Smooth muscle cell (in vitro differentiated cells): ENCODE results near the gene POU6F2. TPM values are rescaled to one million over a fixed set of nuclear protein-coding genes. Genes with fewer than 3 reads are reported as not detected.

Experiments used
- DNase-seq: peaks from one replicate; lab custom pipeline; 2025; ENCODE audit not compliant: unreplicated experiment; lab: John Stamatoyannopoulos, UW
- H2AFZ ChIP-seq: fragments of 200-600 bp; sonication (generic); 2 replicates; pipeline ENCODE4 v1.6.0; 2016; ENCODE audit warnings: antibody characterized with exemption, low read depth, mild to moderate bottlenecking
- H3F3A ChIP-seq: fragments of 200-600 bp; sonication (generic); 2 replicates; pipeline ENCODE4 v1.6.0; 2017; ENCODE audit warnings: antibody characterized with exemption, low read depth
- H3K27ac ChIP-seq: fragments of 200-600 bp; sonication (generic); 2 replicates; pipeline ENCODE4 v1.5.1; 2016; ENCODE audit warnings: low read depth, mild to moderate bottlenecking
- H3K27me3 ChIP-seq: fragments of 200-600 bp; sonication (generic); 2 replicates; pipeline ENCODE4 v1.6.1; 2016; ENCODE audit warnings: low read depth, mild to moderate bottlenecking
- H3K36me3 ChIP-seq: fragments of 200-600 bp; sonication (generic); 2 replicates; pipeline ENCODE4 v1.5.1; 2016; ENCODE audit warnings: low read depth
- H3K4me1 ChIP-seq: fragments of 200-600 bp; sonication (generic); 2 replicates; pipeline ENCODE4 v1.5.1; 2016; ENCODE audit warnings: low read depth
- H3K4me2 ChIP-seq: fragments of 200-600 bp; sonication (generic); 2 replicates; pipeline ENCODE4 v1.6.0; 2016; ENCODE audit warnings: mild to moderate bottlenecking
- H3K4me3 ChIP-seq: fragments of 200-600 bp; sonication (generic); 2 replicates; pipeline ENCODE4 v1.5.1; 2016; ENCODE audit warnings: mild to moderate bottlenecking
- H3K79me2 ChIP-seq: fragments of 200-600 bp; sonication (generic); 2 replicates; pipeline ENCODE4 v1.6.0; 2016; ENCODE audit warnings: low read depth, mild to moderate bottlenecking
- H3K9ac ChIP-seq: fragments of 200-600 bp; sonication (generic); 2 replicates; pipeline ENCODE4 v1.6.0; 2016; ENCODE audit warnings: low read depth
- H3K9me3 ChIP-seq: fragments of 200-600 bp; sonication (generic); replicated peaks from 2 replicates; pipeline ENCODE4 v1.5.1; 2016; ENCODE audit warnings: low read depth
- H4K20me1 ChIP-seq: fragments of 200-600 bp; sonication (generic); 2 replicates; pipeline ENCODE4 v1.6.0; 2016; ENCODE audit warnings: low read depth
- CTCF ChIP-seq: fragments of 200-600 bp; sonication (generic); IDR thresholded peaks from 2 replicates; pipeline ENCODE4 v1.5.1; 2017; ENCODE audit warnings: borderline replicate concordance, mild to moderate bottlenecking, antibody characterized with exemption; ENCODE audit not compliant: insufficient read depth, poor library complexity, severe bottlenecking
- WGBS: methylation state at CpG from one replicate; pipeline ENCODE4 v1.1.7; 2016; ENCODE audit warnings: low lambda C conversion rate; 5-methylcytosine and 5-hydroxymethylcytosine counted together
- polyA plus RNA-seq: library from polyadenylated mRNA; unstranded; fragments of >200 nt; fragmentation: Nextera tagmentation; extraction: Ambion mirVana; gene quantifications from 2 replicates; pipeline ENCODE4 v1.2.1, GENCODE V29; 2016
- total RNA-seq: library from RNA; depleted of rRNA; stranded (reverse); fragments of >200 nt; gene quantifications from 2 replicates; pipeline ENCODE4 v1.2.3, GENCODE V29; 2014

Gene POU6F2
- total and polyA plus RNA-seq, 2 experiments from 2014 or later = 1.2 TPM

- no peak for TF ChIP-seq CTCF
- Histone ChIP-seq H3K9ac (no peak overlapping the region), H3K79me2 (no peaks in the 10 kb centered on the region)
Observed at GRCh38 chr7:38951213-38951612, 26.5 kb upstream of the POU6F2 start.

GRCh38 chr7:38953227-38953626 is 24.5 kb upstream of the POU6F2 start:
- Histone ChIP-seq H3K27me3 (no peaks in the 10 kb centered on the region), H3K9ac (no peak overlapping the region), H2AFZ (no peak overlapping the region), H3K27ac (no peak overlapping the region), H3K4me1 (peaks cover 4% of the 10 kb centered on the region), H3F3A (no peaks in the 10 kb centered on the region), H3K36me3 (no peaks in the 10 kb centered on the region), H3K4me3 (no peak overlapping the region), H4K20me1 (no peaks in the 10 kb centered on the region), H3K9me3 (no peaks in the 10 kb centered on the region), H3K4me2 (no peak overlapping the region), H3K79me2 (no peaks in the 10 kb centered on the region)
- no peak for DNase-seq
- TF ChIP-seq CTCF = no peak
- WGBS = 96% methylated on average over 1 of the region's 1 CpG

More at GRCh38 chr7:38951213-38951612, 26.5 kb upstream of the POU6F2 start:
- H2AFZ ChIP-seq = peak overlapping the region; percentile 1
- H3K9me3 ChIP-seq = no peaks in the 10 kb centered on the region
- DNase-seq = no peak
- no peak overlapping the region for H3K4me3 ChIP-seq
- H3K27ac ChIP-seq = no peak overlapping the region
- no peaks in the 10 kb centered on the region for H3F3A ChIP-seq
- peaks cover 4% of the 10 kb centered on the region for H3K4me1 ChIP-seq
- no peaks in the 10 kb centered on the region for H3K27me3 ChIP-seq
- H3K36me3 ChIP-seq = no peaks in the 10 kb centered on the region
- 62% methylated on average over 6 of the region's 6 CpGs for WGBS
- no peaks in the 10 kb centered on the region for H4K20me1 ChIP-seq
- H3K4me2 ChIP-seq = no peak overlapping the region

- Histone ChIP-seq H3K79me2 (no peaks in the 10 kb centered on the region), H3K36me3 (no peaks in the 10 kb centered on the region), H3K4me3 (no peak overlapping the region), H3K27me3 (no peaks in the 10 kb centered on the region), H3K4me1 (peaks cover 4% of the 10 kb centered on the region), H4K20me1 (no peaks in the 10 kb centered on the region), H3F3A (no peaks in the 10 kb centered on the region), H2AFZ (no peak overlapping the region), H3K4me2 (no peak overlapping the region), H3K9me3 (no peaks in the 10 kb centered on the region), H3K27ac (no peak overlapping the region), H3K9ac (no peak overlapping the region)
- 91% methylated on average over 4 of the region's 4 CpGs for WGBS
- no peak for DNase-seq
- no peak for TF ChIP-seq CTCF
Observed at GRCh38 chr7:38953971-38954370, 23.7 kb upstream of the POU6F2 start.

- no peak overlapping the region for H3K4me2 ChIP-seq
- no peaks in the 10 kb centered on the region for H3K36me3 ChIP-seq
- no peak overlapping the region for H3K4me3 ChIP-seq
- no peaks in the 10 kb centered on the region for H4K20me1 ChIP-seq
- no peaks in the 10 kb centered on the region for H3K27me3 ChIP-seq
- H3K9me3 ChIP-seq = no peaks in the 10 kb centered on the region
- H3K4me1 ChIP-seq = peaks cover 2% of the 10 kb centered on the region
- TF ChIP-seq CTCF = no peak
- H3K79me2 ChIP-seq = no peaks in the 10 kb centered on the region
- no peak overlapping the region for H3K27ac ChIP-seq
- H3K9ac ChIP-seq = no peak overlapping the region
- DNase-seq = no peak
- no peak overlapping the region for H2AFZ ChIP-seq
- 75% methylated on average over 5 of the region's 5 CpGs for WGBS
- no peaks in the 10 kb centered on the region for H3F3A ChIP-seq
Observed at GRCh38 chr7:38955892-38956291, 21.8 kb upstream of the POU6F2 start.
